ENCODE results near the gene GRIA1.

DNA sequence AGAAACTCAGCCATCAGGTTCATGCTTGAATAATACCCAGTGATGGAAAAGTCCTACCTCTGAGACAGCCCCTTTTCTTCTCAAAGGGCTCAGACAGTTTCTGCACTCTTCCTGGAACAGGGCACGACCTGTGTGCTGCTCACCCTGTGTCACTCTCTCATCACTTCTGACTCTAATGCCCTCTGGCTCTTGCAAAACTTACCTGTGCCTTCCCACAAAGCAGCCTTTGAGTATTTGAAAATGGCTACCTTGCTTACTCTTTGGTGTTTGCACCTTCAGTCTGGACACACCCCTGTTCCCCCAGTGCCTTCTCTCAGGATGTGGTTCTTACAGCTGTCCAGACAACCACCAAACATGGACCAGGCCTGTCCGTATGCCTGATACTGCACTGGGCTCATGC lies 171.4 kb downstream of the GRIA1 start:
- TF ChIP-seq BHLHE40 (IDR thresholded peaks at IDR 0.05; ENCODE audit: borderline replicate concordance) (no peak), L3MBTL2 (conservative IDR thresholded peaks at IDR 0.05) (no peak), NFRKB (IDR thresholded peaks at IDR 0.05) (no peak), SUZ12 (IDR thresholded peaks at IDR 0.05) (no peak), HDGF (IDR thresholded peaks at IDR 0.05; ENCODE audit: borderline replicate concordance) (no peak), ELF4 (IDR thresholded peaks at IDR 0.05) (no peak), LEF1 (IDR thresholded peaks at IDR 0.05; ENCODE audit: borderline replicate concordance) (no peak), ARNT (IDR thresholded peaks at IDR 0.05) (no peak), FOXK2 (IDR thresholded peaks at IDR 0.05) (no peak), FOXA1 (IDR thresholded peaks at IDR 0.05) (no peak), FOXM1 (IDR thresholded peaks at IDR 0.05; ENCODE audit: borderline replicate concordance) (no peak), SP1 (IDR thresholded peaks at IDR 0.05) (no peak), ZNF384 (IDR thresholded peaks at IDR 0.05) (no peak)
- TF ChIP-seq, protein P1, sequence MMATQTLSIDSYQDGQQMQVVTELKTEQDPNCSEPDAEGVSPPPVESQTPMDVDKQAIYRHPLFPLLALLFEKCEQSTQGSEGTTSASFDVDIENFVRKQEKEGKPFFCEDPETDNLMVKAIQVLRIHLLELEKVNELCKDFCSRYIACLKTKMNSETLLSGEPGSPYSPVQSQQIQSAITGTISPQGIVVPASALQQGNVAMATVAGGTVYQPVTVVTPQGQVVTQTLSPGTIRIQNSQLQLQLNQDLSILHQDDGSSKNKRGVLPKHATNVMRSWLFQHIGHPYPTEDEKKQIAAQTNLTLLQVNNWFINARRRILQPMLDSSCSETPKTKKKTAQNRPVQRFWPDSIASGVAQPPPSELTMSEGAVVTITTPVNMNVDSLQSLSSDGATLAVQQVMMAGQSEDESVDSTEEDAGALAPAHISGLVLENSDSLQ (IDR thresholded peaks at IDR 0.05), result no peak

Measured in HEK293T (cell line).